Inflammatory macrophage treated with lipopolysaccharide for 1 hour (primary cell): Measurements from ENCODE around the gene NIT1.

Experiments
- DNase-seq, 2 donors: peaks; one replicate each; pipeline ENCODE4 v3.0.0-alpha.2; 2020 to 2022

NIT1 gene

GRCh38 chr1:161158316-161159010, 40.6 kb downstream of the NIT1 start:
- no peak for DNase-seq

GRCh38 chr1:161159087-161159912, 41.4 kb downstream of the NIT1 start, which contains the start of gene USP21:
TSS of gene USP21 (plus strand) at chr1:161159500. CDS start at chr1:161160641, 1,141 bp downstream.
- peak; percentile 82 to 93 for DNase-seq

GRCh38 chr1:161159913-161160243, 42.0 kb downstream of the NIT1 start:
- DNase-seq = no peak

GRCh38 chr1:161160671-161161145, 42.8 kb downstream of the NIT1 start:
- DNase-seq = no peak

- no peak for DNase-seq
Observed at GRCh38 chr1:161161652-161162051, 43.7 kb downstream of the NIT1 start.

GRCh38 chr1:161162052-161162451, 44.1 kb downstream of the NIT1 start:
- no peak for DNase-seq

- no peak for DNase-seq
Observed at GRCh38 chr1:161162806-161163205, 44.9 kb downstream of the NIT1 start.

- no peak for DNase-seq
Observed at GRCh38 chr1:161163793-161164192, 45.9 kb downstream of the NIT1 start.

- no peak for DNase-seq
Observed at GRCh38 chr1:161164901-161165610, 47.2 kb downstream of the NIT1 start.

- DNase-seq = peak; percentile 94 to 95
Observed at GRCh38 chr1:161165742-161166668, 48.1 kb downstream of the NIT1 start, which contains the start of gene PPOX. TSS of gene PPOX (plus strand) at chr1:161166426. CDS start at chr1:161166848, 422 bp downstream.

- no peak for DNase-seq
Observed at GRCh38 chr1:161166669-161167548, 49.0 kb downstream of the NIT1 start.

GRCh38 chr1:161168906-161169305, 51.0 kb downstream of the NIT1 start:
- no peak for DNase-seq
